HCT116 (cell line): ENCODE measurements around the gene CLPX. TPM values are rescaled to one million over a fixed set of nuclear protein-coding genes. Genes with fewer than 3 reads are reported as not detected.

Source experiments
- ATAC-seq: fragments of 200-7000 bp; cut with Tn5 transposase; 2 replicates; pipeline ENCODE4 v1.9.1; 2020; ENCODE audit warnings: mild to moderate bottlenecking, moderate library complexity
- BruUV-seq: library from RNA; stranded (reverse); fragments of 400-500 nt; replicated peaks from 2 replicates; lab custom pipeline; 2021; lab: Mats Ljungman, UMichigan
- CTCF ChIA-PET: fragments of 300-600 bp; sonication (Branson Sonifier 250); formaldehyde crosslinking; loops from one replicate; lab custom pipeline; 2021; ENCODE audit warnings: antibody characterized with exemption; lab: Charles Lee
- POLR2A ChIA-PET: fragments of 300-600, 350-600 bp; sonication (Branson Sonifier 250); formaldehyde crosslinking; loops from one replicate; lab custom pipeline; 2021; ENCODE audit warnings: antibody characterized with exemption; lab: Charles Lee
- RAD21 ChIA-PET, 2 experiments: fragments of 300-600 bp; sonication (Branson Sonifier 250); formaldehyde crosslinking; loops; one replicate each; lab custom pipeline; 2023; ENCODE audit warnings: low total read pairs in 2 of 2; ENCODE audit not compliant: uncharacterized antibody in 2 of 2, unreplicated experiment in 2 of 2, low non-redundant PET in 1 of 2; lab: Charles Lee
- DNase-seq: peaks from one replicate; pipeline ENCODE4 v3.0.0-alpha.2; 2010; ENCODE audit warnings: low read depth, low spot score
- H2AFZ ChIP-seq: fragments of 200-600 bp; shearing (Covaris generic), sonication (generic); 2 replicates; pipeline ENCODE4 v1.6.1; 2017; ENCODE audit warnings: low read depth, mixed run types, mixed read lengths, antibody characterized with exemption, low read length; ENCODE audit not compliant: poor library complexity, severe bottlenecking
- H3K27ac ChIP-seq: 2 replicates; pipeline ENCODE4 v1.5.1; 2012; ENCODE audit warnings: low read depth, low read length
- H3K27me3 ChIP-seq: fragments of 200-600 bp; sonication (generic); 2 replicates; pipeline ENCODE4 v1.6.1; 2016; ENCODE audit warnings: mixed run types, low read length, mixed read lengths; ENCODE audit not compliant: insufficient read depth
- H3K36me3 ChIP-seq, 2 experiments: fragments of 200-500 bp in 1 of 2; fragments of 200-600 bp in 1 of 2; sonication (Bioruptor generic) in 1 of 2; sonication (generic) in 1 of 2; 2 replicates each; pipeline versions ENCODE4 v1.5.1 to v1.6.1; 2014 to 2016; ENCODE audit warnings: low read length in 2 of 2, inconsistent platforms in 1 of 2, mixed read lengths in 1 of 2, mixed run types in 1 of 2; ENCODE audit not compliant: insufficient read depth in 2 of 2, control insufficient read depth in 1 of 2
- H3K4me1 ChIP-seq, 2 experiments: fragments of 200-600 bp in 1 of 2; sonication (generic) in 1 of 2; 2 replicates each; pipeline versions ENCODE4 v1.5.1 to v1.6.1; 2012 to 2017; ENCODE audit warnings: low read length in 2 of 2, inconsistent platforms in 1 of 2, mild to moderate bottlenecking in 1 of 2, mixed read lengths in 1 of 2, mixed run types in 1 of 2, moderate library complexity in 1 of 2; ENCODE audit not compliant: insufficient read depth in 2 of 2, control insufficient read depth in 1 of 2
- H3K4me2 ChIP-seq: fragments of 200-600 bp; sonication (generic); 2 replicates; pipeline ENCODE4 v1.6.1; 2017; ENCODE audit warnings: mixed run types, low read length, mixed read lengths
- H3K4me3 ChIP-seq, 2 experiments: fragments of 200-600 bp in 1 of 2; sonication (generic) in 1 of 2; replicated peaks in 1 of 2; 2 replicates each; pipeline ENCODE4 v1.5.1; 2011 to 2016; ENCODE audit warnings: low read length in 2 of 2, control low read depth in 1 of 2, low read depth in 1 of 2, mild to moderate bottlenecking in 1 of 2, mixed read lengths in 1 of 2, mixed run types in 1 of 2
- H3K79me2 ChIP-seq: fragments of 200-600 bp; sonication (generic); 2 replicates; pipeline ENCODE4 v1.6.1; 2017; ENCODE audit warnings: mild to moderate bottlenecking, mixed run types, low read length, moderate library complexity, mixed read lengths; ENCODE audit not compliant: insufficient read depth
- H3K9ac ChIP-seq: fragments of 200-600 bp; sonication (generic); 2 replicates; pipeline ENCODE4 v1.6.1; 2016; ENCODE audit warnings: low read length, mixed read lengths
- H3K9me2 ChIP-seq: fragments of 200-600 bp; sonication (generic), shearing (Covaris generic); 2 replicates; pipeline ENCODE4 v1.6.1; 2017; ENCODE audit warnings: mixed run types, mild to moderate bottlenecking, moderate library complexity; ENCODE audit not compliant: insufficient read depth
- H3K9me3 ChIP-seq, 2 experiments: fragments of 200-500 bp in 1 of 2; fragments of 200-600 bp in 1 of 2; sonication (Bioruptor generic) in 1 of 2; sonication (generic) in 1 of 2; 2 replicates each; pipeline ENCODE4 v1.6.1; 2014 to 2017; ENCODE audit warnings: low read length in 2 of 2, mixed read lengths in 2 of 2, inconsistent platforms in 1 of 2, low read depth in 1 of 2, mild to moderate bottlenecking in 1 of 2, mixed run types in 1 of 2, moderate library complexity in 1 of 2; ENCODE audit not compliant: control insufficient read depth in 1 of 2, insufficient read depth in 1 of 2
- H4K20me1 ChIP-seq: fragments of 200-600 bp; sonication (generic), shearing (Covaris generic); 2 replicates; pipeline ENCODE4 v1.6.1; 2017; ENCODE audit warnings: mixed run types, mild to moderate bottlenecking, moderate library complexity; ENCODE audit not compliant: insufficient read depth
- ELF1 ChIP-seq: IDR thresholded peaks from 2 replicates; pipeline ENCODE4 v1.6.1; 2012; ENCODE audit warnings: low read depth, borderline replicate concordance
- EZH2 ChIP-seq: fragments of 200-600 bp; sonication (generic); IDR thresholded peaks from 2 replicates; pipeline ENCODE4 v1.6.1; 2017; ENCODE audit warnings: antibody characterized with exemption, mixed run types
- EZH2phosphoT487 ChIP-seq: fragments of 200-600 bp; IDR thresholded peaks from 2 replicates; pipeline ENCODE4 v1.6.1; 2018; ENCODE audit warnings: antibody characterized with exemption, borderline replicate concordance
- JUND ChIP-seq: IDR thresholded peaks from 2 replicates; pipeline ENCODE4 v1.6.1; 2012
- POLR2A ChIP-seq: IDR thresholded peaks from 2 replicates; pipeline ENCODE4 v1.7.0; 2011; ENCODE audit warnings: borderline replicate concordance; ENCODE audit not compliant: insufficient read depth, insufficient read length; ENCODE audit errors: extremely low read depth
- REST ChIP-seq: IDR thresholded peaks from 2 replicates; pipeline ENCODE4 v1.6.1; 2012; ENCODE audit warnings: low read depth
- SIN3A ChIP-seq: IDR thresholded peaks from 2 replicates; pipeline ENCODE4 v1.6.1; 2012; ENCODE audit warnings: low read depth
- SP1 ChIP-seq: IDR thresholded peaks from 2 replicates; pipeline ENCODE4 v1.6.1; 2012; ENCODE audit warnings: low read depth
- TCF7L2 ChIP-seq: IDR thresholded peaks from 2 replicates; pipeline ENCODE4 v1.7.0; 2011; ENCODE audit warnings: borderline replicate concordance, inconsistent platforms; ENCODE audit not compliant: insufficient read depth, insufficient read length; ENCODE audit errors: extremely low read depth
- YY1 ChIP-seq: IDR thresholded peaks from 2 replicates; pipeline ENCODE4 v1.6.1; 2011; ENCODE audit warnings: low read length, low read depth, moderate library complexity, mild to moderate bottlenecking; ENCODE audit not compliant: insufficient replicate concordance; ENCODE audit errors: extremely low read depth
- ZBTB33 ChIP-seq: IDR thresholded peaks from 2 replicates; pipeline ENCODE4 v1.6.1; 2011; ENCODE audit warnings: mild to moderate bottlenecking, low read length, moderate library complexity; ENCODE audit not compliant: insufficient replicate concordance; ENCODE audit errors: extremely low read depth
- intact Hi-C: fragments of 100-400 bp; cut with micrococcal nuclease; formaldehyde crosslinking; loops from 2 replicates; pipeline ENCODE4 v1.10.0; 2022
- total RNA-seq: library from RNA; stranded (reverse); gene quantifications from one replicate; pipeline ENCODE4 v1.2.1, GENCODE V29; 2021; ENCODE audit not compliant: unreplicated experiment

The CLPX gene
- total RNA-seq, 1 experiment from 2014 or later, result 64.1 TPM

GRCh38 chr15:65171428-65171827 is 13.7 kb downstream of the CLPX start:
- Histone ChIP-seq H3K4me1 (no peaks in the 10 kb centered on the region), H3K9ac (no peak overlapping the region), H3K9me2 (no peaks in the 10 kb centered on the region), H3K4me2 (no peak overlapping the region), H4K20me1 (no peaks in the 10 kb centered on the region), H3K27ac (no peak overlapping the region), H3K36me3 (peaks cover 8 to 21% of the 10 kb centered on the region in 2 experiments), H3K4me3 (no peak overlapping the region), H3K9me3 (no peaks in the 10 kb centered on the region), H2AFZ (no peak overlapping the region), H3K79me2 (peaks cover 21% of the 10 kb centered on the region; the same call in 1 of the 2 replicates), H3K27me3 (no peaks in the 10 kb centered on the region)
- BruUV-seq, result no TSS peak
- ChIA-PET RAD21 (no interaction called here), POLR2A (no interaction called here), CTCF (no interaction called here)
- TF ChIP-seq SP1 (no peak), JUND (no peak), REST (no peak), POLR2A (no peak), YY1 (no peak), SIN3A (no peak), EZH2phosphoT487 (no peak), ZBTB33 (no peak), EZH2 (no peak), TCF7L2 (no peak), ELF1 (no peak)
- intact Hi-C loops, result no loop called here
- ATAC-seq (no peak), DNase-seq (no peak)
